HG03457 (cell line): ENCODE results near the gene TMSB4X.
"Not testable (repeated sequence)": the region's sequence is repeated elsewhere in the genome, so short reads cannot be mapped to it uniquely, and the experiment has no call there.

Source experiments
- ATAC-seq: cut with Tn5 transposase; IDR thresholded peaks from one replicate; pipeline ENCODE4 v1.9.1; 2021; ENCODE audit warnings: moderate number of reproducible peaks; ENCODE audit not compliant: unreplicated experiment

The TMSB4X gene

GRCh38 chrX:12954981-12955380, 19.9 kb upstream of the TMSB4X start:
- no peak for ATAC-seq

- ATAC-seq: peak; percentile 39
Observed at GRCh38 chrX:12955882-12956703, 18.8 kb upstream of the TMSB4X start.

GRCh38 chrX:12956704-12957534, 18.0 kb upstream of the TMSB4X start:
- peak; percentile 43 for ATAC-seq

- no peak for ATAC-seq
Observed at GRCh38 chrX:12958059-12958458, 16.9 kb upstream of the TMSB4X start.

GRCh38 chrX:12958461-12958860, 16.4 kb upstream of the TMSB4X start:
- ATAC-seq: no peak

- no peak for ATAC-seq
Observed at GRCh38 chrX:12961196-12961718, 13.7 kb upstream of the TMSB4X start.

- ATAC-seq: no peak
Observed at GRCh38 chrX:12962041-12962504, 12.8 kb upstream of the TMSB4X start.

GRCh38 chrX:12963210-12963850, 11.6 kb upstream of the TMSB4X start:
- ATAC-seq: not testable (repeated sequence)

- ATAC-seq: no peak
Observed at GRCh38 chrX:12965131-12965940, 9.6 kb upstream of the TMSB4X start.

- ATAC-seq: no peak
Observed at GRCh38 chrX:12966151-12966550, 8.8 kb upstream of the TMSB4X start.

- ATAC-seq: no peak
Observed at GRCh38 chrX:12967711-12968465, 7.0 kb upstream of the TMSB4X start.

GRCh38 chrX:12970691-12971202, 4.2 kb upstream of the TMSB4X start:
- no peak for ATAC-seq

- ATAC-seq: no peak
Observed at GRCh38 chrX:12971282-12972003, 3.5 kb upstream of the TMSB4X start.

- no peak for ATAC-seq
Observed at GRCh38 chrX:12972243-12972642, 2.7 kb upstream of the TMSB4X start.

- no peak for ATAC-seq
Observed at GRCh38 chrX:12972878-12973560, 1.9 kb upstream of the TMSB4X start.

- ATAC-seq: no peak
Observed at GRCh38 chrX:12973561-12974304, 1.2 kb upstream of the TMSB4X start.

GRCh38 chrX:12974305-12974795, 560 bp upstream of the TMSB4X start:
- ATAC-seq: no peak

GRCh38 chrX:12975670-12975965, 708 bp downstream of the TMSB4X start:
- ATAC-seq: no peak
